GM18499 (cell line): Measurements from ENCODE around the gene CLECL1.
A peak's percentile ranks its signal among the peaks of the same experiment; 100 is the strongest.
"Not testable (repeated sequence)": the region's sequence is repeated elsewhere in the genome, so short reads cannot be mapped to it uniquely, and the experiment has no call there.

Source experiments
- ATAC-seq: cut with Tn5 transposase; IDR thresholded peaks from one replicate; pipeline ENCODE4 v1.9.1; 2021; ENCODE audit warnings: moderate number of reproducible peaks; ENCODE audit not compliant: insufficient read depth, unreplicated experiment

CLECL1 gene

DNA sequence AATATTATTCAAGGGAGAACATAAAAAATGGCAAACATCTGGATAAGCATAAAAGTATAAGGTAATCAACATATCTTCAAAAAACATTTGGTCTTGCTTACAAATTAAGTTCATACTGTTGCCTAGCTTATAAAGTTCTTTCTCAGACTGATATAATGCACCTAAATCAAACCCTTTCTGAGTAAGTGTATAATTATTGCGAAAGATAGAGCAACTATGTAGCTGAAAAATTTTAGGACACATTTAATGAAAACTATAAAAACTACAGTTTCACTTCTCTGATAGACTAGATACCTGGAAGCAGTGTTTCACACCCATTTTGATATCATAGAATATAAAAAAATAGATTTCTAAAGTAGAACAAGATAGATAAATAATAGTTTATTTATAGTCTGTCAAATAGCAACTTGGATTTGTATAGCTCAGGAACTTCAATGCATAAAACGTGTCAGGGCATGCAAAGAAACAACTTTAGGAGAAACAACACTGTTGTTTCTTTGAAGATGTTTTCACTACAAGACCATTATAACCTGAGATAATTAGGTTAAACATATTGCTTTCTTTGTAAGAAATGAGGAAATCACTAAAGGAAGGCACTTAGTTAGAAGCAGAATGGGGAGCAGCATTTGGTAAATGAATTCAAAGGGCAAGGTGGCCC is 7.6 kb downstream of the CLECL1 start:
- no peak for ATAC-seq

- ATAC-seq: no peak
Measured at GRCh38 chr12:9724023-9724422, 8.9 kb downstream of the CLECL1 start.

- peak; percentile 58 for ATAC-seq
Measured at GRCh38 chr12:9721394-9722092, 11.4 kb downstream of the CLECL1 start.

GRCh38 chr12:9719790-9720189 is 13.1 kb downstream of the CLECL1 start:
- no peak for ATAC-seq

GRCh38 chr12:9718968-9719367 is 13.9 kb downstream of the CLECL1 start:
- ATAC-seq: no peak

GRCh38 chr12:9717070-9717925 is 15.6 kb downstream of the CLECL1 start:
- ATAC-seq: no peak

GRCh38 chr12:9713032-9713558 is 19.8 kb downstream of the CLECL1 start:
- peak; percentile 52 for ATAC-seq

GRCh38 chr12:9711664-9712063 is 21.2 kb downstream of the CLECL1 start:
- ATAC-seq: no peak

GRCh38 chr12:9710584-9711375 is 22.1 kb downstream of the CLECL1 start:
- ATAC-seq: no peak

DNA sequence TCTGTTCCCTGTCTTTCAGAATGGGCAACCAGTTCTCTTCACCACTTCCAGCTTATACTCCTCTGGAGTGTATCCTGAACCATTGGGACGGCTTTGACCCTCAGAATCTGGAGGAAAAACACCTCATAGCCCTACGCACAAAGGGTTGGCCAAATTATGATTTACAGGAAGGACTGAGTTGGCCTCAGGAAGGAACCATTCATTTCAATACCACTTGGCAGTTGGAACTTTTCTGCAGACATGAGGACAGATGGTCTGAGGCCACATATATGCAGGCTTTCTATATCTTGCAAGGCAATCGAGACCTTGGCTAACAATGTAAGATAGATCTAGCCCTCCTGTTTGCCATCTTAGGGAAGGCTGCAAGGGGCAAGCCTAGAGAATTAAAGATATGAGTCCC is 24.0 kb downstream of the CLECL1 start:
- no peak for ATAC-seq

DNA sequence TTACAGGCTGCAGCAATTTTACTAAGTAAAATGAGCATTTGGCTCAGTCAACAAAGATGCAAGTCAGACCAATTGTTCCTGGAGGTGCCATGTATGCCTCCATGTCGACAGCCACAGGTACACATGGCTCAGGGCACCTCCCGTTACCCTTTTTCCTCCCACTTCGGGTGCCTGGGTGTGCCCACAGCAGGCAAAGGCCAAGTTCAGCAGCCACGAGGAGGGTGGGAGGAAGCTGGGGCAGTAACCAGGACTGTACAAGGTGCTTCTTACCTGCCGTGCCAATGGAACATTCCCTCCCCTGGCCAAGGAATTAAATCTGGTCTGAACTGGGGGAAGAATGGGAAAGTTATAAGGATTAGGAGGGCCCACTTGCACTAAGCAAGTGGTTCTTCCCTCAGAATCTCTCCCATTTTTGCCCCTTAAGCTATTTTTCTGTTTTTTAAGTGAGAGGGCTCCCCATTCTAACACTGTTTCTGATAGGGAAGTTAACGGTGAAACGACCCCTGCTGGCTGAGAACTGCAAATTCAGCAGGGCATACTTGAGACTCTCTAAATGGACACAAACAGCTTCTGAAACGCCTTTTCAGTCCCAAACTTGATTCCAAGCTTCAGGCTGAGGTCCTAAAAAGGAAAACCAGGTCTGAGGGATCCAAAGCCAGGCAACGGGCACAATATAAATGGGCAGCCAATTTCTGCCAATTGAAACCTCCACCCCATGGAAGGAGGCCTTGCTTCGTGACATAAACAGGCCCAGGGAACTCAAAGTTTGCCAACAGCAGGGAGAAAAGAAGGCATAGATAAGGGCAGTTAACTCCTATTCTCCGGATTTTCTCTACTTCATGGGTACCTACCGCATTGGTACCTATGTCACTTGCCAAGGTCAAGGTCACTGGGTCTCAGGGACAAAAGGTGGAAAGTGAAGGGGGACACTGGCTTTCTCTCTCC is 24.8 kb downstream of the CLECL1 start:
- ATAC-seq: no peak

GRCh38 chr12:9707356-9707755 is 25.5 kb downstream of the CLECL1 start:
- ATAC-seq: no peak

- no peak for ATAC-seq
Measured at GRCh38 chr12:9706086-9706685, 26.7 kb downstream of the CLECL1 start.

- not testable (repeated sequence) for ATAC-seq
Measured at GRCh38 chr12:9704561-9704960, 28.3 kb downstream of the CLECL1 start.

- ATAC-seq: no peak
Measured at GRCh38 chr12:9702255-9702654, 30.6 kb downstream of the CLECL1 start.

GRCh38 chr12:9701380-9702154 is 31.3 kb downstream of the CLECL1 start:
- ATAC-seq: no peak

DNA sequence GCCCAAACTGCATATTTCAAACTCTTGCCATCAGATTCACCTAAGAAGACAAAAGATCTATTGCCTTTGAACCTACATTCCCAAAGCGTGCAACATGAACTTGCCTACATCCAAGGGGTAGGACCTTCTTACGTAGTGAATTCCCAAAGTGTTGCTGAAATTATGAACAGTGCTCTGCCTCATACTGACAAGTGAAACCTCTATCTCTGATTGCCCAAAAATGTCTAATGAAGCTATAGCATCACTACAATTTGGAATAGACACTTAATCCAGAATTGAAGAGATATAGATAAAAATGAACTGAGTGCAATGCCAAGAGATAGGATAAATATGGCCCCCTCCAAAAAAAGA is 32.3 kb downstream of the CLECL1 start:
- no peak for ATAC-seq
